ENCODE results near the gene INHBA. TPM values are rescaled to one million over a fixed set of nuclear protein-coding genes. Genes with fewer than 3 reads are reported as not detected.
A peak's percentile ranks its signal among the peaks of the same experiment; 100 is the strongest.

The INHBA gene
- total RNA-seq, 1 experiment from 2014 or later: 55.3 TPM

DNA sequence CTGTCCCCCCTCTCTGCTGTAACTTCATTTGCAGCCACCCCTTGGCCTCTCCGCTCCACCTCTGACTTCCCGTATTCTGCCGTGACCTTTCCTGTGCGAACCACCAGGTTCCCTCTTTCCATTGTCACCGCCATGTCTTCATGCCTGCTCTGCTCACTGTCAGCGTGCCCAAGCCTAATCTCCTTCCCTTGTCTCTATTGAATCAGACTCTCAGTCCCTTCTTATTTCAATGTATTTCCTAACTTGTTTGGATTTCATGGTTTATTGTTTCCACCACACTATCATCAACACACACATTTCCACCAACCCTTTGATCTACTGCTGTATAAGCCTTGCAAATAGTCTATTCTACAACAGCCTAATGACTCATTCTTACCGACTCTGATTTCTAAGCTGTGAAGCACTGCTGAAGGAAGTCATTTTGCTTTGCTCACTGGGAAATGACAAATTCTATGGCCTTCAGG, 30.0 kb upstream of the INHBA start:
- H3K79me2 ChIP-seq (ENCODE audit: low read length): no peaks in the 10 kb centered on the region
- no TSS peak for BruUV-seq (replicated peaks)
- TF ChIP-seq, protein P1, sequence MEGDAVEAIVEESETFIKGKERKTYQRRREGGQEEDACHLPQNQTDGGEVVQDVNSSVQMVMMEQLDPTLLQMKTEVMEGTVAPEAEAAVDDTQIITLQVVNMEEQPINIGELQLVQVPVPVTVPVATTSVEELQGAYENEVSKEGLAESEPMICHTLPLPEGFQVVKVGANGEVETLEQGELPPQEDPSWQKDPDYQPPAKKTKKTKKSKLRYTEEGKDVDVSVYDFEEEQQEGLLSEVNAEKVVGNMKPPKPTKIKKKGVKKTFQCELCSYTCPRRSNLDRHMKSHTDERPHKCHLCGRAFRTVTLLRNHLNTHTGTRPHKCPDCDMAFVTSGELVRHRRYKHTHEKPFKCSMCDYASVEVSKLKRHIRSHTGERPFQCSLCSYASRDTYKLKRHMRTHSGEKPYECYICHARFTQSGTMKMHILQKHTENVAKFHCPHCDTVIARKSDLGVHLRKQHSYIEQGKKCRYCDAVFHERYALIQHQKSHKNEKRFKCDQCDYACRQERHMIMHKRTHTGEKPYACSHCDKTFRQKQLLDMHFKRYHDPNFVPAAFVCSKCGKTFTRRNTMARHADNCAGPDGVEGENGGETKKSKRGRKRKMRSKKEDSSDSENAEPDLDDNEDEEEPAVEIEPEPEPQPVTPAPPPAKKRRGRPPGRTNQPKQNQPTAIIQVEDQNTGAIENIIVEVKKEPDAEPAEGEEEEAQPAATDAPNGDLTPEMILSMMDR (conservative IDR thresholded peaks at IDR 0.05; ENCODE audit: low read depth, low read length): no peak
- TF ChIP-seq EZH2phosphoT487 (IDR thresholded peaks at IDR 0.05; ENCODE audit: borderline replicate concordance, low read length) (no peak), EZH2 (IDR thresholded peaks at IDR 0.05; ENCODE audit: low read length, unreplicated experiment) (no peak)
- no peaks in the 10 kb centered on the region for H3K27me3 ChIP-seq (ENCODE audit: low read length)
- DNase-seq (peak; percentile 44), ATAC-seq (peak; percentile 59)
- H3K4me1 ChIP-seq (ENCODE audit: insufficient read depth, low read length): peaks cover 17% of the 10 kb centered on the region
- ChIA-PET CTCF (interaction anchor here (0.6 to 1.0 kb wide), 3 partner anchors 545 to 1501 kb away, joined by 3 to 7 read pairs (median 4); no protein-coding TSS in a partner anchor), POLR2A (ENCODE audit: unreplicated experiment) (no interaction called here)
- intact Hi-C loops (cut with micrococcal nuclease): loop anchor here (1.0 to 10.0 kb wide), 3 partner anchors 1228 to 1501 kb away; no protein-coding TSS in a partner anchor
- 0 out of 2 replicates have a peak overlapping the region, but pooled peaks have one; percentile 21 for H2AFZ ChIP-seq (ENCODE audit: low read length)
- no peaks in the 10 kb centered on the region for H3K9me3 ChIP-seq (ENCODE audit: low read length)
- H3F3A ChIP-seq (ENCODE audit: low read length, unreplicated experiment): no peaks in the 10 kb centered on the region
- no peaks in the 10 kb centered on the region for H3K36me3 ChIP-seq (ENCODE audit: low read depth, low read length)
- no peak overlapping the region for H3K9ac ChIP-seq (ENCODE audit: low read length)
- no peaks in the 10 kb centered on the region for H3K9me2 ChIP-seq (replicated peaks; ENCODE audit: low read length)
- H3K27ac ChIP-seq (ENCODE audit: low read length): no peak overlapping the region
- H3K4me2 ChIP-seq (ENCODE audit: low read length): no peak overlapping the region
- no peaks in the 10 kb centered on the region for H4K20me1 ChIP-seq (ENCODE audit: low read length)
- H3K4me3 ChIP-seq (ENCODE audit: low read length): no peak overlapping the region

DNA sequence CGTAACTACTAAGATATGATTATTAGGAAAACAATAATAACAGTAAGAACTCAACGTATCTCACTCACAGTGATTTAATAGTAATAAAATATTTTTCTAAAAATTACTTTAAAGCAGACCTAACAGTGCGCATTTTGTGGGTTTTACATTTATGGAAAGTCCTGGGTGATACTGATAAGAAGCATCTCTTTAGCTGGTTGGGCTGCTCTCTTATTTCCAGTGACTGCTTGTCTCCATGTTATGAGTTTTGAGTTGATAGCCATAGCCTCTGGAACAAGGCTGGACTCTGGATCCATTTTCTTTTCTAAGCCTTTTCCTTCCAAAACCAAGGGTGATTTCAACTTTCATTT, 29.5 kb upstream of the INHBA start:
- Histone ChIP-seq H3K79me2 (ENCODE audit: low read length) (no peaks in the 10 kb centered on the region), H3K36me3 (ENCODE audit: low read depth, low read length) (no peaks in the 10 kb centered on the region), H3K4me3 (ENCODE audit: low read length) (no peak overlapping the region), H3K4me2 (ENCODE audit: low read length) (no peak overlapping the region), H3K4me1 (ENCODE audit: insufficient read depth, low read length) (peaks cover 17% of the 10 kb centered on the region), H3K9me2 (replicated peaks; ENCODE audit: low read length) (no peaks in the 10 kb centered on the region), H2AFZ (ENCODE audit: low read length) (no peak overlapping the region), H3F3A (ENCODE audit: low read length, unreplicated experiment) (no peaks in the 10 kb centered on the region), H4K20me1 (ENCODE audit: low read length) (no peaks in the 10 kb centered on the region), H3K9ac (ENCODE audit: low read length) (no peak overlapping the region), H3K27ac (ENCODE audit: low read length) (no peak overlapping the region), H3K27me3 (ENCODE audit: low read length) (no peaks in the 10 kb centered on the region), H3K9me3 (ENCODE audit: low read length) (no peaks in the 10 kb centered on the region)
- BruUV-seq (replicated peaks): no TSS peak
- intact Hi-C loops (cut with micrococcal nuclease): loop anchor here (1.0 to 10.0 kb wide), 3 partner anchors 1228 to 1500 kb away; no protein-coding TSS in a partner anchor
- ATAC-seq (no peak), DNase-seq (no peak)
- POLR2A ChIA-PET (ENCODE audit: unreplicated experiment): interaction anchor here (0.6 kb wide), 1 partner anchor 970 kb away, joined by 3 read pairs; no protein-coding TSS in a partner anchor
- TF ChIP-seq EZH2 (IDR thresholded peaks at IDR 0.05; ENCODE audit: low read length, unreplicated experiment) (no peak), EZH2phosphoT487 (IDR thresholded peaks at IDR 0.05; ENCODE audit: borderline replicate concordance, low read length) (no peak)
- TF ChIP-seq, protein P1 (conservative IDR thresholded peaks at IDR 0.05; ENCODE audit: low read depth, low read length): no peak
- CTCF ChIA-PET: interaction anchor here (0.6 to 1.0 kb wide), 3 partner anchors 572 to 1500 kb away, joined by 4 to 7 read pairs (median 7); no protein-coding TSS in a partner anchor
